ENCODE measurements around the gene MSL3. TPM values are rescaled to one million over a fixed set of nuclear protein-coding genes. Genes with fewer than 3 reads are reported as not detected.

MSL3 gene
- polyA plus RNA-seq, 3 donors = 65.5 to 105 (median 86.0) TPM

DNA sequence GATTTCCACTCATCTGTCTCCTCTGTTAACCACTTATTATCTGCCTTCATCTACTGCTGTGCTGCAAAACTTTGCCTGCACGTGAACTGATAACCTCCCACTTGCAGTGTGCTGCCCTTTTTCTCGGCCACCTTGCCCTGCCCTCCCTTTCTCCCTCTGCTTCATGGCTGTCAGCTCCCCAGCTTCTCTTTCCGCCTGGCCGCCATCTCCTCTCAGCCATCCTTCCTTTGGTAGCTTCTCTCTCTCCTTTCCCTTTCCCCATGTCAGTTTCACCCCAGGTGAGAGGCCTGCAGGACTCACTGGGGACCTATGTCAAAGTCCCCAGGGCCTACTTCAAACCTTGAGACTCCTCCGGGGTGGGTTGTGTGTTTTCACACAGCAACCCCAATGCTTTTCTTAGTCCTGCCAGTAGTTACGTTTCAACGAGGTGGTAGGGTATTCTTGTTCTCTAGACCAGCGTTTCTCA, 6.6 kb downstream of the MSL3 start:
- Histone ChIP-seq H3K9ac (ENCODE audit: insufficient read depth, low read length, poor library complexity, severe bottlenecking) (no peak overlapping the region), H3K79me2 (ENCODE audit: insufficient read depth, low read length) (peaks cover 30% of the 10 kb centered on the region), H3K27ac (ENCODE audit: low read depth in 1 of 2, low read length in 2 of 2) (peak overlapping the region in 1 of 2 donors; percentile 7), H4K20me1 (ENCODE audit: insufficient read depth, low read length) (peaks cover 9% of the 10 kb centered on the region), H3K4me2 (replicated peaks; ENCODE audit: extremely low read depth, low read length, poor library complexity, severe bottlenecking) (no peak overlapping the region), H3K4me3 (replicated peaks in 1 of 3; ENCODE audit: low read depth in 2 of 3, low read length in 3 of 3) (no peak overlapping the region), H3K27me3 (ENCODE audit: control insufficient read depth in 2 of 2, insufficient read depth in 2 of 2, low read length in 2 of 2) (no peaks in the 10 kb centered on the region), H2AFZ (ENCODE audit: insufficient read depth, low read depth, low read length, poor library complexity, severe bottlenecking) (no peak overlapping the region), H3K9me3 (replicated peaks in 1 of 2; ENCODE audit: control insufficient read depth in 1 of 2, insufficient read depth in 1 of 2, low read length in 2 of 2) (no peaks in the 10 kb centered on the region), H3K36me3 (replicated peaks in 1 of 2; ENCODE audit: control insufficient read depth in 1 of 2, insufficient read depth in 2 of 2, low read length in 2 of 2) (peaks cover 64 to 74% of the 10 kb centered on the region in 2 donors), H3K4me1 (ENCODE audit: control insufficient read depth in 1 of 2, insufficient read depth in 2 of 2, low read length in 2 of 2) (peaks cover 18 to 20% of the 10 kb centered on the region in 2 donors)
- TF ChIP-seq, protein P1, sequence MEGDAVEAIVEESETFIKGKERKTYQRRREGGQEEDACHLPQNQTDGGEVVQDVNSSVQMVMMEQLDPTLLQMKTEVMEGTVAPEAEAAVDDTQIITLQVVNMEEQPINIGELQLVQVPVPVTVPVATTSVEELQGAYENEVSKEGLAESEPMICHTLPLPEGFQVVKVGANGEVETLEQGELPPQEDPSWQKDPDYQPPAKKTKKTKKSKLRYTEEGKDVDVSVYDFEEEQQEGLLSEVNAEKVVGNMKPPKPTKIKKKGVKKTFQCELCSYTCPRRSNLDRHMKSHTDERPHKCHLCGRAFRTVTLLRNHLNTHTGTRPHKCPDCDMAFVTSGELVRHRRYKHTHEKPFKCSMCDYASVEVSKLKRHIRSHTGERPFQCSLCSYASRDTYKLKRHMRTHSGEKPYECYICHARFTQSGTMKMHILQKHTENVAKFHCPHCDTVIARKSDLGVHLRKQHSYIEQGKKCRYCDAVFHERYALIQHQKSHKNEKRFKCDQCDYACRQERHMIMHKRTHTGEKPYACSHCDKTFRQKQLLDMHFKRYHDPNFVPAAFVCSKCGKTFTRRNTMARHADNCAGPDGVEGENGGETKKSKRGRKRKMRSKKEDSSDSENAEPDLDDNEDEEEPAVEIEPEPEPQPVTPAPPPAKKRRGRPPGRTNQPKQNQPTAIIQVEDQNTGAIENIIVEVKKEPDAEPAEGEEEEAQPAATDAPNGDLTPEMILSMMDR (IDR thresholded peaks at IDR 0.05) = no peak
- Mint-ChIP-seq H3K27ac (peak overlapping the region in 3 of 7 donors; percentile 4 to 71 (median 7)), H3K27me3 (ENCODE audit: low read depth in 3 of 3) (no peaks in the 10 kb centered on the region), H3K4me3 (no peak overlapping the region), H3K36me3 (peaks cover 61 to 75% of the 10 kb centered on the region in 2 donors), H3K4me1 (peaks cover 35% of the 10 kb centered on the region), H3K9me3 (peaks cover 0 to 3% (median 0%) of the 10 kb centered on the region in 7 donors)
- WGBS (ENCODE audit: insufficient coverage) = 100% methylated on average over 2 of the region's 8 CpGs
- intact Hi-C loops (cut with micrococcal nuclease) = no loop called here
- DNase-seq = no peak

DNA sequence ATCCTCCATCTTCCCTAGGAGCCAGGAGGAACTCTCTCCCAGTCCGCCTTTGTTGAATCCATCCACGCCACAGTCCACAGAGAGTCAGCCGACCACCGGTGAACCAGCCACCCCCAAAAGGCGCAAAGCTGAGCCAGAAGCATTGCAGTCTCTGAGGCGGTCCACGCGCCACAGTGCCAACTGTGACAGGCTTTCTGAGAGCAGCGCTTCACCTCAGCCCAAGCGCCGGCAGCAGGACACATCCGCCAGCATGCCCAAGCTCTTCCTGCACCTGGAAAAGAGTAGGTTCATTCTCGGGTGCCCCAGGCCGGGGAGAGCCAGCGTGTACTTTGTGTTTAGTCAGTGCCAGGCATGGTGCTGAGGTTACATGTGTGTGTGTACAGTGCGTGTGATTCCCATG, 7.4 kb downstream of the MSL3 start:
- WGBS (ENCODE audit: insufficient coverage) = over 99% methylated on average over 12 of the region's 16 CpGs
- Mint-ChIP-seq H3K9me3 (peaks cover 0 to 3% (median 0%) of the 10 kb centered on the region in 7 donors), H3K4me3 (no peak overlapping the region), H3K27me3 (ENCODE audit: low read depth in 3 of 3) (no peaks in the 10 kb centered on the region), H3K36me3 (peaks cover 61 to 79% of the 10 kb centered on the region in 2 donors), H3K4me1 (peaks cover 33% of the 10 kb centered on the region), H3K27ac (peak overlapping the region in 3 of 7 donors; percentile 4 to 63 (median 40))
- Histone ChIP-seq H3K4me1 (ENCODE audit: control insufficient read depth in 1 of 2, insufficient read depth in 2 of 2, low read length in 2 of 2) (peaks cover 18% of the 10 kb centered on the region in 2 donors), H3K36me3 (replicated peaks in 1 of 2; ENCODE audit: control insufficient read depth in 1 of 2, insufficient read depth in 2 of 2, low read length in 2 of 2) (peaks cover 65 to 81% of the 10 kb centered on the region in 2 donors), H3K27me3 (ENCODE audit: control insufficient read depth in 2 of 2, insufficient read depth in 2 of 2, low read length in 2 of 2) (no peaks in the 10 kb centered on the region), H2AFZ (ENCODE audit: insufficient read depth, low read depth, low read length, poor library complexity, severe bottlenecking) (no peak overlapping the region), H3K27ac (ENCODE audit: low read depth in 1 of 2, low read length in 2 of 2) (no peak overlapping the region), H4K20me1 (ENCODE audit: insufficient read depth, low read length) (peaks cover 10% of the 10 kb centered on the region), H3K9me3 (replicated peaks in 1 of 2; ENCODE audit: control insufficient read depth in 1 of 2, insufficient read depth in 1 of 2, low read length in 2 of 2) (no peaks in the 10 kb centered on the region), H3K9ac (ENCODE audit: insufficient read depth, low read length, poor library complexity, severe bottlenecking) (no peak overlapping the region), H3K4me2 (replicated peaks; ENCODE audit: extremely low read depth, low read length, poor library complexity, severe bottlenecking) (no peak overlapping the region), H3K4me3 (replicated peaks in 1 of 3; ENCODE audit: low read depth in 2 of 3, low read length in 3 of 3) (no peak overlapping the region), H3K79me2 (ENCODE audit: insufficient read depth, low read length) (peaks cover 30% of the 10 kb centered on the region)
- TF ChIP-seq, protein P1 (IDR thresholded peaks at IDR 0.05) = no peak
- intact Hi-C loops (cut with micrococcal nuclease) = no loop called here
- no peak for DNase-seq
